Neural cell (in vitro differentiated cells): ENCODE data around the gene AFAP1.

Source experiments
- CTCF ChIP-seq: fragments of 450-650 bp; IDR thresholded peaks from 2 replicates; pipeline ENCODE4 v1.5.1; 2014; ENCODE audit warnings: antibody characterized with exemption, mild to moderate bottlenecking, moderate library complexity; ENCODE audit not compliant: poor library complexity, severe bottlenecking
- MXI1 ChIP-seq: fragments of 450-650 bp; conservative IDR thresholded peaks from 2 replicates; pipeline ENCODE4 v1.6.1; 2014; ENCODE audit warnings: antibody characterized with exemption, mild to moderate bottlenecking; ENCODE audit not compliant: poor library complexity, severe bottlenecking

GRCh38 chr4:7734651-7735260 lies 204.9 kb downstream of the AFAP1 start:
- TF ChIP-seq CTCF (no peak), MXI1 (no peak)
